ENCODE results near the gene RAF1. TPM values are rescaled to one million over a fixed set of nuclear protein-coding genes. Genes with fewer than 3 reads are reported as not detected.

RAF1 gene
- total and polyA plus RNA-seq, 2 experiments from 2014 or later = 39.5 to 123 TPM

- TF ChIP-seq REST (IDR thresholded peaks at IDR 0.05; ENCODE audit: unreplicated experiment) (no peak), EZH2phosphoT487 (IDR thresholded peaks at IDR 0.05; ENCODE audit: unreplicated experiment) (no peak)
Measured at GRCh38 chr3:12695916-12696315, 32.0 kb upstream of the RAF1 start (continued).

- H3K4me3 Mint-ChIP-seq = no peak overlapping the region
- no peak overlapping the region for H3K4me2 ChIP-seq
- H3K36me3 Mint-ChIP-seq (ENCODE audit: low read depth) = no peaks in the 10 kb centered on the region
- no peak overlapping the region for H3K4me3 ChIP-seq
- peak overlapping the region; percentile 66; the same call in 1 of the 2 replicates for H2AFZ ChIP-seq
- H3K27ac Mint-ChIP-seq = no peak overlapping the region
- no peaks in the 10 kb centered on the region for H3K4me1 ChIP-seq (ENCODE audit: insufficient read depth)
- no peak for DNase-seq (ENCODE audit: low spot score)
- no peak for ATAC-seq
- H3K27me3 Mint-ChIP-seq (ENCODE audit: insufficient read depth, low read depth, poor library complexity) = peaks cover 6% of the 10 kb centered on the region
- no peak for TF ChIP-seq JUNB (IDR thresholded peaks at IDR 0.05; ENCODE audit: unreplicated experiment)
- no peak for TF ChIP-seq EZH2 (IDR thresholded peaks at IDR 0.05; ENCODE audit: low read depth, unreplicated experiment)
- TF ChIP-seq, protein P1, sequence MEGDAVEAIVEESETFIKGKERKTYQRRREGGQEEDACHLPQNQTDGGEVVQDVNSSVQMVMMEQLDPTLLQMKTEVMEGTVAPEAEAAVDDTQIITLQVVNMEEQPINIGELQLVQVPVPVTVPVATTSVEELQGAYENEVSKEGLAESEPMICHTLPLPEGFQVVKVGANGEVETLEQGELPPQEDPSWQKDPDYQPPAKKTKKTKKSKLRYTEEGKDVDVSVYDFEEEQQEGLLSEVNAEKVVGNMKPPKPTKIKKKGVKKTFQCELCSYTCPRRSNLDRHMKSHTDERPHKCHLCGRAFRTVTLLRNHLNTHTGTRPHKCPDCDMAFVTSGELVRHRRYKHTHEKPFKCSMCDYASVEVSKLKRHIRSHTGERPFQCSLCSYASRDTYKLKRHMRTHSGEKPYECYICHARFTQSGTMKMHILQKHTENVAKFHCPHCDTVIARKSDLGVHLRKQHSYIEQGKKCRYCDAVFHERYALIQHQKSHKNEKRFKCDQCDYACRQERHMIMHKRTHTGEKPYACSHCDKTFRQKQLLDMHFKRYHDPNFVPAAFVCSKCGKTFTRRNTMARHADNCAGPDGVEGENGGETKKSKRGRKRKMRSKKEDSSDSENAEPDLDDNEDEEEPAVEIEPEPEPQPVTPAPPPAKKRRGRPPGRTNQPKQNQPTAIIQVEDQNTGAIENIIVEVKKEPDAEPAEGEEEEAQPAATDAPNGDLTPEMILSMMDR (conservative IDR thresholded peaks at IDR 0.05; ENCODE audit: low read depth in 2 of 2) = no peak
- no peak for TF ChIP-seq POLR2AphosphoS5 (IDR thresholded peaks at IDR 0.05; ENCODE audit: low read depth)
- TF ChIP-seq STAT1 (IDR thresholded peaks at IDR 0.05; ENCODE audit: unreplicated experiment) = no peak
- no peak for TF ChIP-seq ZNF462 (CRISPR knock-in tag; IDR thresholded peaks at IDR 0.05)
- TF ChIP-seq EZH2phosphoT487 (IDR thresholded peaks at IDR 0.05; ENCODE audit: unreplicated experiment) = no peak
- no peak for TF ChIP-seq NANOG (IDR thresholded peaks at IDR 0.05; ENCODE audit: borderline replicate concordance)
- H3K79me2 ChIP-seq (replicated peaks; ENCODE audit: insufficient read depth) = no peaks in the 10 kb centered on the region
- 0 out of 2 replicates have a peak overlapping the region, but pooled peaks have one; percentile 76 for H3K27ac ChIP-seq (ENCODE audit: low read depth)
- peaks cover 11% of the 10 kb centered on the region for H3K4me1 Mint-ChIP-seq
- H3K36me3 ChIP-seq (ENCODE audit: insufficient read depth) = no peaks in the 10 kb centered on the region
- no peaks in the 10 kb centered on the region for H4K20me1 ChIP-seq (replicated peaks; ENCODE audit: insufficient read depth)
- no peaks in the 10 kb centered on the region for H3K27me3 ChIP-seq (ENCODE audit: insufficient read depth)
- no peaks in the 10 kb centered on the region for H3K9me3 Mint-ChIP-seq
- H3K9me2 ChIP-seq (ENCODE audit: insufficient read depth) = peaks cover 4% of the 10 kb centered on the region; the same call in 1 of the 2 replicates
- H3F3A ChIP-seq (replicated peaks; ENCODE audit: low read depth) = no peaks in the 10 kb centered on the region
Measured at GRCh38 chr3:12695112-12695511, 31.2 kb upstream of the RAF1 start.
